Hepatocyte (in vitro differentiated cells): ENCODE measurements around the gene MIS18BP1.

ENCODE experiments used
- CTCF ChIP-seq: fragments of 200-600 bp; sonication (generic); IDR thresholded peaks from 2 replicates; pipeline ENCODE4 v1.5.1; 2016; ENCODE audit warnings: antibody characterized with exemption, mild to moderate bottlenecking; ENCODE audit not compliant: poor library complexity
- EZH2 ChIP-seq: fragments of 200-600 bp; sonication (generic); IDR thresholded peaks from 2 replicates; pipeline ENCODE4 v1.6.1; 2016; ENCODE audit warnings: antibody characterized with exemption, mild to moderate bottlenecking, borderline replicate concordance
- EZH2phosphoT487 ChIP-seq: fragments of 200-600 bp; sonication (generic); IDR thresholded peaks from one replicate; pipeline ENCODE4 v1.6.1; 2018; ENCODE audit warnings: antibody characterized with exemption, mild to moderate bottlenecking, low read depth, moderate library complexity; ENCODE audit not compliant: unreplicated experiment, severe bottlenecking

GRCh38 chr14:45169906-45170305 lies 83.1 kb downstream of the MIS18BP1 start:
- no peak for TF ChIP-seq CTCF
- no peak for TF ChIP-seq EZH2
- TF ChIP-seq EZH2phosphoT487 = no peak
